Neural cell (in vitro differentiated cells): ENCODE measurements around the gene FNDC3A. TPM values are rescaled to one million over a fixed set of nuclear protein-coding genes. Genes with fewer than 3 reads are reported as not detected.

Source experiments
- H2AFZ ChIP-seq: fragments of 200-600, 300-800 bp; sonication (generic), shearing (Covaris generic); 2 replicates; pipeline ENCODE4 v1.6.0; 2014; ENCODE audit warnings: low read depth, mild to moderate bottlenecking, antibody characterized with exemption, low read length, moderate library complexity
- H3F3A ChIP-seq: fragments of 200-600 bp; shearing (Covaris generic); 2 replicates; pipeline ENCODE4 v1.6.1; 2016; ENCODE audit warnings: mild to moderate bottlenecking, moderate library complexity, mixed read lengths, antibody characterized with exemption, low read length; ENCODE audit not compliant: insufficient read depth, poor library complexity, severe bottlenecking
- H3K27ac ChIP-seq: fragments of 200-600, 300-800 bp; sonication (generic), shearing (Covaris generic); 2 replicates; pipeline ENCODE4 v1.5.1; 2014; ENCODE audit warnings: mild to moderate bottlenecking, low read length, moderate library complexity
- H3K27me3 ChIP-seq: fragments of 300-800, 200-600 bp; sonication (generic), shearing (Covaris generic); 2 replicates; pipeline ENCODE4 v1.6.0; 2014; ENCODE audit warnings: mild to moderate bottlenecking, low read depth, low read length, moderate library complexity; ENCODE audit not compliant: insufficient read depth
- H3K36me3 ChIP-seq: fragments of 300-800, 200-600 bp; sonication (generic), shearing (Covaris generic); 2 replicates; pipeline ENCODE4 v1.5.1; 2014; ENCODE audit warnings: mild to moderate bottlenecking, antibody characterized with exemption, low read length, moderate library complexity; ENCODE audit not compliant: insufficient read depth
- H3K4me2 ChIP-seq: fragments of 300-800, 200-600 bp; sonication (generic), shearing (Covaris generic); 2 replicates; pipeline ENCODE4 v1.6.0; 2014; ENCODE audit warnings: mild to moderate bottlenecking, low read length
- H3K4me3 ChIP-seq: fragments of 300-800, 200-600 bp; sonication (generic), shearing (Covaris generic); 2 replicates; pipeline ENCODE4 v1.5.1; 2014; ENCODE audit warnings: mild to moderate bottlenecking, low read length, moderate library complexity
- H3K79me2 ChIP-seq: fragments of 200-600 bp; shearing (Covaris generic); replicated peaks from 2 replicates; pipeline ENCODE4 v1.6.0; 2014; ENCODE audit warnings: mild to moderate bottlenecking, low read length, moderate library complexity; ENCODE audit not compliant: insufficient read depth
- H3K9ac ChIP-seq: fragments of 300-800, 200-600 bp; sonication (generic), shearing (Covaris generic); 2 replicates; pipeline ENCODE4 v1.6.1; 2016; ENCODE audit warnings: mild to moderate bottlenecking, low read length, mixed read lengths
- H3K9me2 ChIP-seq: fragments of 200-600 bp; shearing (Covaris generic); 2 replicates; pipeline ENCODE4 v1.6.1; 2016; ENCODE audit warnings: mild to moderate bottlenecking, low read length, mixed read lengths; ENCODE audit not compliant: insufficient read depth
- H3K9me3 ChIP-seq: fragments of 200-600, 300-800 bp; sonication (generic), shearing (Covaris generic); 2 replicates; pipeline ENCODE4 v1.6.1; 2016; ENCODE audit warnings: mild to moderate bottlenecking, mixed run types, low read length, moderate library complexity, mixed read lengths
- H4K20me1 ChIP-seq: fragments of 200-600 bp; shearing (Covaris generic); 2 replicates; pipeline ENCODE4 v1.6.1; 2016; ENCODE audit warnings: mild to moderate bottlenecking, mixed run types; ENCODE audit not compliant: insufficient read depth
- CTCF ChIP-seq: fragments of 450-650 bp; IDR thresholded peaks from 2 replicates; pipeline ENCODE4 v1.5.1; 2014; ENCODE audit warnings: antibody characterized with exemption, mild to moderate bottlenecking, moderate library complexity; ENCODE audit not compliant: poor library complexity, severe bottlenecking
- EP300 ChIP-seq: fragments of 450-650 bp; conservative IDR thresholded peaks from 2 replicates; pipeline ENCODE4 v1.6.1; 2014; ENCODE audit warnings: antibody characterized with exemption, mild to moderate bottlenecking, moderate library complexity; ENCODE audit not compliant: poor library complexity, severe bottlenecking
- EZH2 ChIP-seq: fragments of 200-600, 300-800 bp; shearing (Covaris generic), sonication (generic); IDR thresholded peaks from 2 replicates; pipeline ENCODE4 v1.6.1; 2014; ENCODE audit warnings: antibody characterized with exemption, low read length, borderline replicate concordance, mild to moderate bottlenecking; ENCODE audit not compliant: insufficient read depth, poor library complexity, severe bottlenecking
- MXI1 ChIP-seq: fragments of 450-650 bp; conservative IDR thresholded peaks from 2 replicates; pipeline ENCODE4 v1.6.1; 2014; ENCODE audit warnings: antibody characterized with exemption, mild to moderate bottlenecking; ENCODE audit not compliant: poor library complexity, severe bottlenecking
- POLR2AphosphoS5 ChIP-seq: IDR thresholded peaks from 2 replicates; pipeline ENCODE4 v1.6.1; 2012
- RAD21 ChIP-seq: fragments of 450-650 bp; conservative IDR thresholded peaks from 2 replicates; pipeline ENCODE4 v1.6.1; 2014; ENCODE audit warnings: antibody characterized with exemption, mild to moderate bottlenecking, moderate library complexity
- REST ChIP-seq: IDR thresholded peaks from 2 replicates; pipeline ENCODE4 v1.6.1; 2012; ENCODE audit warnings: borderline replicate concordance
- SMC3 ChIP-seq: fragments of 450-650 bp; conservative IDR thresholded peaks from 2 replicates; pipeline ENCODE4 v1.6.1; 2014; ENCODE audit warnings: antibody characterized with exemption, mild to moderate bottlenecking, moderate library complexity; ENCODE audit not compliant: poor library complexity
- TAF1 ChIP-seq: IDR thresholded peaks from 2 replicates; pipeline ENCODE4 v1.6.1; 2012; ENCODE audit warnings: low read depth
- polyA plus RNA-seq: library from polyadenylated mRNA; depleted of rRNA; stranded (reverse); fragments of >200 nt; gene quantifications from 2 replicates; pipeline ENCODE4 v1.2.3, GENCODE V29; 2014

The FNDC3A gene
- polyA plus RNA-seq, 1 donor from 2014 or later: 83.8 TPM

- H3K79me2 ChIP-seq: no peaks in the 10 kb centered on the region
- no peaks in the 10 kb centered on the region for H3F3A ChIP-seq
- H3K27me3 ChIP-seq: no peaks in the 10 kb centered on the region
- no peaks in the 10 kb centered on the region for H3K9me3 ChIP-seq
- TF ChIP-seq RAD21 (no peak), EZH2 (no peak), POLR2AphosphoS5 (no peak), REST (no peak), SMC3 (no peak), CTCF (no peak), TAF1 (no peak), EP300 (no peak), MXI1 (no peak)
- H2AFZ ChIP-seq: no peak overlapping the region
- H3K4me3 ChIP-seq: no peak overlapping the region
- no peaks in the 10 kb centered on the region for H4K20me1 ChIP-seq
- H3K27ac ChIP-seq: no peak overlapping the region
- H3K9me2 ChIP-seq: no peaks in the 10 kb centered on the region
- H3K9ac ChIP-seq: no peak overlapping the region
- no peaks in the 10 kb centered on the region for H3K36me3 ChIP-seq
- H3K4me2 ChIP-seq: no peak overlapping the region
These were observed 77.5 kb downstream of the FNDC3A start for GRCh38 chr13:49053215-49053614.

GRCh38 chr13:49053906-49054305 is 78.2 kb downstream of the FNDC3A start:
- Histone ChIP-seq H3K9me3 (no peaks in the 10 kb centered on the region), H3K36me3 (no peaks in the 10 kb centered on the region), H4K20me1 (no peaks in the 10 kb centered on the region), H3K27me3 (no peaks in the 10 kb centered on the region), H3K4me3 (no peak overlapping the region), H3K9me2 (no peaks in the 10 kb centered on the region), H3F3A (no peaks in the 10 kb centered on the region), H3K9ac (no peak overlapping the region), H2AFZ (no peak overlapping the region), H3K4me2 (no peak overlapping the region), H3K79me2 (no peaks in the 10 kb centered on the region), H3K27ac (no peak overlapping the region)
- no peak for TF ChIP-seq TAF1
- TF ChIP-seq EZH2: no peak

- no peak overlapping the region for H3K4me2 ChIP-seq
- H3K36me3 ChIP-seq: no peaks in the 10 kb centered on the region
- no peak overlapping the region for H3K9ac ChIP-seq
- H3K4me3 ChIP-seq: no peak overlapping the region
- TF ChIP-seq EP300 (no peak), POLR2AphosphoS5 (no peak), EZH2 (no peak), RAD21 (no peak), SMC3 (no peak)
- H3F3A ChIP-seq: no peaks in the 10 kb centered on the region
- H3K9me2 ChIP-seq: no peaks in the 10 kb centered on the region
- H3K27ac ChIP-seq: no peak overlapping the region
- no peaks in the 10 kb centered on the region for H3K9me3 ChIP-seq
- H4K20me1 ChIP-seq: no peaks in the 10 kb centered on the region
- no peak overlapping the region for H2AFZ ChIP-seq
- H3K27me3 ChIP-seq: no peaks in the 10 kb centered on the region
- H3K79me2 ChIP-seq: no peaks in the 10 kb centered on the region
These were observed 79.3 kb downstream of the FNDC3A start for GRCh38 chr13:49055021-49055420.
